ENCODE results near the gene FAM156A.

DNA sequence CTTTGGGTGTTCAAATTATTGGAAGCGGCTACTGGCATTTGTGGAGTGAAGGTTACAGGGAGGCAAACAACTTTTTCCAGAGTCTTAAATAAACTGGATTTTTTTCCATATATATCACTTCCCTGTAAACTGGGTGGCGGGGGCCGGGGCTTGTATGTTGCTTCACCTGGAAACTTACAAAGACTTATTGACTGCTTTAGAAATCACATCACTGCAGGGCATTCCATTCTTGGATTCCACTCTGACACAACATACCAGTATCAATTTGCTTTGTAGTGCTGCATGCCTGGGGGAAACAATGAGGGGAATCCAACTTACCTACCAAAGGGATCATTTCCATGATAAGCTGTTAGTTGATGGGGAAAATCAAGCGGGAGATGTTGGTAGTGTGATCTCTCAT, 21.7 kb upstream of the FAM156A start:
- TF ChIP-seq POLR2A (IDR thresholded peaks at IDR 0.05; ENCODE audit: low read depth): no peak
- TF ChIP-seq, protein P1, sequence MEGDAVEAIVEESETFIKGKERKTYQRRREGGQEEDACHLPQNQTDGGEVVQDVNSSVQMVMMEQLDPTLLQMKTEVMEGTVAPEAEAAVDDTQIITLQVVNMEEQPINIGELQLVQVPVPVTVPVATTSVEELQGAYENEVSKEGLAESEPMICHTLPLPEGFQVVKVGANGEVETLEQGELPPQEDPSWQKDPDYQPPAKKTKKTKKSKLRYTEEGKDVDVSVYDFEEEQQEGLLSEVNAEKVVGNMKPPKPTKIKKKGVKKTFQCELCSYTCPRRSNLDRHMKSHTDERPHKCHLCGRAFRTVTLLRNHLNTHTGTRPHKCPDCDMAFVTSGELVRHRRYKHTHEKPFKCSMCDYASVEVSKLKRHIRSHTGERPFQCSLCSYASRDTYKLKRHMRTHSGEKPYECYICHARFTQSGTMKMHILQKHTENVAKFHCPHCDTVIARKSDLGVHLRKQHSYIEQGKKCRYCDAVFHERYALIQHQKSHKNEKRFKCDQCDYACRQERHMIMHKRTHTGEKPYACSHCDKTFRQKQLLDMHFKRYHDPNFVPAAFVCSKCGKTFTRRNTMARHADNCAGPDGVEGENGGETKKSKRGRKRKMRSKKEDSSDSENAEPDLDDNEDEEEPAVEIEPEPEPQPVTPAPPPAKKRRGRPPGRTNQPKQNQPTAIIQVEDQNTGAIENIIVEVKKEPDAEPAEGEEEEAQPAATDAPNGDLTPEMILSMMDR (IDR thresholded peaks at IDR 0.05): no peak

All from esophagus muscularis mucosa (tissue), 3 donors.